H7 (cell line): ENCODE measurements around the gene AUTS2. TPM values are rescaled to one million over a fixed set of nuclear protein-coding genes. Genes with fewer than 3 reads are reported as not detected.

Experiments
- DNase-seq: peaks from one replicate; pipeline ENCODE4 v3.0.0; 2012
- H3K27me3 ChIP-seq: 2 replicates; pipeline ENCODE4 v1.6.0; 2011; ENCODE audit warnings: mild to moderate bottlenecking, low read length; ENCODE audit not compliant: control insufficient read depth, insufficient read depth
- H3K36me3 ChIP-seq: replicated peaks from 2 replicates; pipeline ENCODE4 v1.5.1; 2011; ENCODE audit warnings: low read length; ENCODE audit not compliant: control insufficient read depth, insufficient read depth
- H3K4me3 ChIP-seq: 2 replicates; pipeline ENCODE4 v1.5.1; 2011; ENCODE audit warnings: low read depth, mild to moderate bottlenecking, control low read depth, low read length, moderate library complexity; ENCODE audit not compliant: insufficient read depth
- total RNA-seq: library from RNA; depleted of rRNA; stranded (reverse); fragments of >200 nt; shearing (Covaris generic); gene quantifications from 2 replicates; pipeline ENCODE4 v1.2.3, GENCODE V29; 2014

Gene AUTS2
- total RNA-seq, 1 experiment from 2014 or later: 16.1 TPM

- no peak overlapping the region for H3K4me3 ChIP-seq
- H3K27me3 ChIP-seq: no peaks in the 10 kb centered on the region
- H3K36me3 ChIP-seq: no peaks in the 10 kb centered on the region
- no peak for DNase-seq
Observed at GRCh38 chr7:70120851-70121250, 522.6 kb downstream of the AUTS2 start.

- H3K4me3 ChIP-seq: no peak overlapping the region
- H3K27me3 ChIP-seq: no peaks in the 10 kb centered on the region
- no peaks in the 10 kb centered on the region for H3K36me3 ChIP-seq
- DNase-seq: no peak
Observed at GRCh38 chr7:70131817-70132216, 533.5 kb downstream of the AUTS2 start.

GRCh38 chr7:70132226-70132851, 534.1 kb downstream of the AUTS2 start:
- DNase-seq: no peak
- Histone ChIP-seq H3K4me3 (no peak overlapping the region), H3K36me3 (no peaks in the 10 kb centered on the region), H3K27me3 (no peaks in the 10 kb centered on the region)

- DNase-seq: no peak
- Histone ChIP-seq H3K4me3 (no peak overlapping the region), H3K36me3 (no peaks in the 10 kb centered on the region), H3K27me3 (no peaks in the 10 kb centered on the region)
Observed at GRCh38 chr7:70132852-70133690, 534.8 kb downstream of the AUTS2 start.

GRCh38 chr7:70134029-70134770, 535.9 kb downstream of the AUTS2 start:
- Histone ChIP-seq H3K36me3 (no peaks in the 10 kb centered on the region), H3K4me3 (no peak overlapping the region), H3K27me3 (no peaks in the 10 kb centered on the region)
- DNase-seq: no peak

- DNase-seq: no peak
- H3K27me3 ChIP-seq: no peaks in the 10 kb centered on the region
- H3K36me3 ChIP-seq: no peaks in the 10 kb centered on the region
- no peak overlapping the region for H3K4me3 ChIP-seq
Observed at GRCh38 chr7:70135656-70136055, 537.4 kb downstream of the AUTS2 start.

GRCh38 chr7:70137126-70137525, 538.9 kb downstream of the AUTS2 start:
- H3K36me3 ChIP-seq: no peaks in the 10 kb centered on the region
- H3K27me3 ChIP-seq: no peaks in the 10 kb centered on the region
- H3K4me3 ChIP-seq: no peak overlapping the region
- no peak for DNase-seq

GRCh38 chr7:70142247-70142932, 544.1 kb downstream of the AUTS2 start:
- no peaks in the 10 kb centered on the region for H3K27me3 ChIP-seq
- no peak overlapping the region for H3K4me3 ChIP-seq
- no peak for DNase-seq
- no peaks in the 10 kb centered on the region for H3K36me3 ChIP-seq

- no peaks in the 10 kb centered on the region for H3K36me3 ChIP-seq
- no peak overlapping the region for H3K4me3 ChIP-seq
- no peaks in the 10 kb centered on the region for H3K27me3 ChIP-seq
- DNase-seq: no peak
Observed at GRCh38 chr7:70143075-70144044, 545.1 kb downstream of the AUTS2 start.

GRCh38 chr7:70148997-70149396, 550.7 kb downstream of the AUTS2 start:
- no peak for DNase-seq
- H3K4me3 ChIP-seq: no peak overlapping the region
- H3K36me3 ChIP-seq: no peaks in the 10 kb centered on the region
- H3K27me3 ChIP-seq: no peaks in the 10 kb centered on the region

- no peaks in the 10 kb centered on the region for H3K27me3 ChIP-seq
- H3K4me3 ChIP-seq: no peak overlapping the region
- no peak for DNase-seq
- no peaks in the 10 kb centered on the region for H3K36me3 ChIP-seq
Observed at GRCh38 chr7:70152313-70152712, 554.0 kb downstream of the AUTS2 start.

- Histone ChIP-seq H3K27me3 (no peaks in the 10 kb centered on the region), H3K4me3 (no peak overlapping the region), H3K36me3 (no peaks in the 10 kb centered on the region)
- no peak for DNase-seq
Observed at GRCh38 chr7:70153933-70154332, 555.7 kb downstream of the AUTS2 start.

GRCh38 chr7:70154521-70155180, 556.4 kb downstream of the AUTS2 start:
- DNase-seq: no peak
- H3K36me3 ChIP-seq: no peaks in the 10 kb centered on the region
- H3K4me3 ChIP-seq: no peak overlapping the region
- H3K27me3 ChIP-seq: no peaks in the 10 kb centered on the region
